IMR-90 (cell line): ENCODE results near the gene LONP1. TPM values are rescaled to one million over a fixed set of nuclear protein-coding genes. Genes with fewer than 3 reads are reported as not detected.
A peak's percentile ranks its signal among the peaks of the same experiment; 100 is the strongest.

Source experiments
- ATAC-seq: fragments of 200-7000 bp; cut with Tn5 transposase; 2 replicates; pipeline ENCODE4 v1.9.1; 2020; ENCODE audit warnings: low read depth, mild to moderate bottlenecking, moderate library complexity
- BruUV-seq: library from RNA; stranded (reverse); fragments of 400-500 nt; replicated peaks from 2 replicates; lab custom pipeline; 2021; lab: Mats Ljungman, UMichigan
- CTCF ChIA-PET: fragments of 300-600 bp; formaldehyde crosslinking; extraction: SDS; loops from one replicate; lab custom pipeline; 2021; ENCODE audit warnings: antibody characterized with exemption; lab: Yijun Ruan, JAX
- POLR2A ChIA-PET: fragments of 300-600 bp; sonication (Branson Sonifier 250); formaldehyde crosslinking; loops from one replicate; lab custom pipeline; 2022; ENCODE audit warnings: antibody characterized with exemption; ENCODE audit not compliant: unreplicated experiment; lab: Charles Lee
- DNase-seq: peaks from one replicate; pipeline ENCODE4 v3.0.0; 2013
- H2AFZ ChIP-seq: replicated peaks from 2 replicates; pipeline ENCODE3; 2013; ENCODE audit warnings: low read length, mild to moderate bottlenecking; ENCODE audit not compliant: poor library complexity
- H2AK5ac ChIP-seq: 2 replicates; pipeline ENCODE4 v1.6.1; 2013; ENCODE audit warnings: low read depth, low read length, inconsistent platforms
- H2AK9ac ChIP-seq: replicated peaks from 2 replicates; pipeline ENCODE3; 2013; ENCODE audit warnings: mild to moderate bottlenecking, low read depth, low read length, moderate library complexity; ENCODE audit not compliant: poor library complexity
- H2BK120ac ChIP-seq: 2 replicates; pipeline ENCODE4 v1.6.1; 2013; ENCODE audit warnings: low read depth, low read length, inconsistent platforms
- H2BK15ac ChIP-seq: 3 replicates; pipeline ENCODE4 v1.6.1; 2013; ENCODE audit warnings: low read depth, low read length, inconsistent platforms
- H2BK20ac ChIP-seq: 2 replicates; pipeline ENCODE4 v1.6.1; 2013; ENCODE audit warnings: low read depth, mild to moderate bottlenecking, inconsistent platforms, low read length, moderate library complexity
- H2BK5ac ChIP-seq: 2 replicates; pipeline ENCODE4 v1.6.1; 2013; ENCODE audit warnings: mild to moderate bottlenecking, low read depth, low read length, inconsistent platforms; ENCODE audit not compliant: poor library complexity, severe bottlenecking
- H3K14ac ChIP-seq: replicated peaks from 2 replicates; pipeline ENCODE4 v1.6.1; 2013; ENCODE audit warnings: low read depth, low read length, inconsistent platforms
- H3K18ac ChIP-seq: 2 replicates; pipeline ENCODE4 v1.6.1; 2013; ENCODE audit warnings: low read depth, low read length, control low read depth
- H3K23ac ChIP-seq: 2 replicates; pipeline ENCODE4 v1.6.1; 2013; ENCODE audit warnings: low read depth, low read length, inconsistent platforms
- H3K27ac ChIP-seq: 2 replicates; pipeline ENCODE4 v1.5.1; 2013; ENCODE audit warnings: mild to moderate bottlenecking, control low read depth, low read length; ENCODE audit not compliant: insufficient read depth
- H3K27me3 ChIP-seq: 2 replicates; pipeline ENCODE4 v1.6.1; 2013; ENCODE audit warnings: low read length; ENCODE audit not compliant: control insufficient read depth, insufficient read depth
- H3K36me3 ChIP-seq: 2 replicates; pipeline ENCODE4 v1.6.1; 2013; ENCODE audit warnings: low read length, mixed read lengths; ENCODE audit not compliant: control insufficient read depth, insufficient read depth
- H3K4ac ChIP-seq: 2 replicates; pipeline ENCODE4 v1.6.1; 2013; ENCODE audit warnings: low read depth, low read length, inconsistent platforms
- H3K4me1 ChIP-seq: 2 replicates; pipeline ENCODE4 v1.6.1; 2013; ENCODE audit warnings: low read length, mixed read lengths; ENCODE audit not compliant: control insufficient read depth, insufficient read depth
- H3K4me2 ChIP-seq: 2 replicates; pipeline ENCODE4 v1.6.1; 2013; ENCODE audit warnings: low read depth, mild to moderate bottlenecking, control low read depth, low read length, moderate library complexity
- H3K4me3 ChIP-seq: 2 replicates; pipeline ENCODE4 v1.5.1; 2013; ENCODE audit warnings: low read depth, mild to moderate bottlenecking, control low read depth, low read length, moderate library complexity; ENCODE audit not compliant: insufficient read depth
- H3K56ac ChIP-seq: 2 replicates; pipeline ENCODE4 v1.6.1; 2013; ENCODE audit warnings: low read length, inconsistent platforms; ENCODE audit not compliant: insufficient read depth; ENCODE audit errors: extremely low read depth
- H3K79me1 ChIP-seq, 2 experiments: 2 replicates each; pipeline ENCODE4 v1.6.1; 2013; ENCODE audit warnings: low read length in 2 of 2, inconsistent platforms in 1 of 2, low read depth in 1 of 2
- H3K9ac ChIP-seq: 2 replicates; pipeline ENCODE4 v1.6.1; 2013; ENCODE audit warnings: low read depth, low read length, control low read depth
- H3K9me1 ChIP-seq: 2 replicates; pipeline ENCODE4 v1.6.1; 2013; ENCODE audit warnings: low read length, inconsistent platforms; ENCODE audit not compliant: insufficient read depth
- H3K9me3 ChIP-seq: 2 replicates; pipeline ENCODE4 v1.6.1; 2013; ENCODE audit warnings: low read length; ENCODE audit not compliant: control insufficient read depth, insufficient read depth
- H4K20me1 ChIP-seq: 2 replicates; pipeline ENCODE4 v1.6.1; 2013; ENCODE audit warnings: low read length, inconsistent platforms; ENCODE audit not compliant: insufficient read depth
- H4K5ac ChIP-seq: 2 replicates; pipeline ENCODE4 v1.6.1; 2013; ENCODE audit warnings: mild to moderate bottlenecking, low read depth, low read length, control low read depth
- H4K8ac ChIP-seq, 2 experiments: 2 replicates each; pipeline ENCODE4 v1.6.1; 2013; ENCODE audit warnings: low read depth in 2 of 2, low read length in 2 of 2, control low read depth in 1 of 2, inconsistent platforms in 1 of 2
- H4K91ac ChIP-seq: 2 replicates; pipeline ENCODE4 v1.6.1; 2013; ENCODE audit warnings: low read depth, low read length, inconsistent platforms; ENCODE audit not compliant: insufficient read depth
- FOS ChIP-seq: fragments of 150-350 bp; IDR thresholded peaks from 2 replicates; pipeline ENCODE4 v1.6.1; 2016; ENCODE audit warnings: low read depth, low read length
- WGBS, 2 experiments: methylation state at CpG; one replicate each; pipeline versions ENCODE4 v1.1.5 to v1.1.7; 2013; ENCODE audit warnings: missing lambda C conversion rate in 2 of 2; ENCODE audit not compliant: insufficient read length in 1 of 2; ENCODE audit errors: extremely low coverage in 2 of 2; 5-methylcytosine and 5-hydroxymethylcytosine counted together
- dilution Hi-C: fragments of 300-500 bp; cut with HindIII; formaldehyde crosslinking; loops from one replicate; pipeline ENCODE4 v1.14.3; 2018; ENCODE audit warnings: low sequenced_read_pairs; ENCODE audit not compliant: unreplicated experiment
- in situ Hi-C: fragments of 300-500 bp; cut with MboI; formaldehyde crosslinking; loops from 3 replicates; pipeline ENCODE4 v1.14.3; 2019; ENCODE audit warnings: low sequenced_read_pairs, inconsistent platforms, mixed read lengths
- intact Hi-C: fragments of 100-400 bp; cut with micrococcal nuclease; formaldehyde crosslinking; loops from 2 replicates; pipeline ENCODE4 v1.10.0; 2022
- polyA plus RNA-seq, 3 experiments: library from polyadenylated mRNA; depleted of rRNA; stranded (reverse); fragments of >200 nt; gene quantifications; 2 replicates each; pipeline ENCODE4 v1.2.3, GENCODE V29; 2012; ENCODE audit warnings: low replicate concordance in 1 of 3
- total RNA-seq: library from RNA; depleted of rRNA; stranded (reverse); fragments of >200 nt; gene quantifications from 2 replicates; pipeline ENCODE4 v1.2.3, GENCODE V29; 2012

The LONP1 gene
- total and polyA plus RNA-seq, 2 of the 4 experiments (the other 2 are of a cell fraction): 64.2 to 93.2 TPM

GRCh38 chr19:5676772-5677105, 43.2 kb downstream of the LONP1 start:
- TF ChIP-seq FOS: no peak
- in situ Hi-C loops: no loop called here
- no peak overlapping the region for H3K4me3 ChIP-seq

More at GRCh38 chr19:5676772-5677105, 43.2 kb downstream of the LONP1 start:
- no peak overlapping the region for H3K23ac ChIP-seq
- ChIA-PET CTCF (no interaction called here), POLR2A (no interaction called here)
- H2BK15ac ChIP-seq: no peak overlapping the region
- H3K9me3 ChIP-seq: no peaks in the 10 kb centered on the region
- ATAC-seq (no peak), DNase-seq (no peak)
- no peak overlapping the region for H4K8ac ChIP-seq
- no TSS peak for BruUV-seq
- no peak overlapping the region for H4K91ac ChIP-seq
- dilution Hi-C loops (no loop called here), intact Hi-C loops (no loop called here)
- H2BK5ac ChIP-seq: no peak overlapping the region
- H3K27me3 ChIP-seq: no peaks in the 10 kb centered on the region
- no peaks in the 10 kb centered on the region; the same call in 1 of the 2 replicates for H4K20me1 ChIP-seq
- no peak overlapping the region for H4K5ac ChIP-seq
- no peak overlapping the region for H3K27ac ChIP-seq
- H3K9ac ChIP-seq: no peak overlapping the region
- peaks cover 7% of the 10 kb centered on the region for H3K4me1 ChIP-seq
- no peak overlapping the region for H2BK120ac ChIP-seq
- no peak overlapping the region for H3K56ac ChIP-seq
- H3K79me1 ChIP-seq: peaks cover 15 to 19% of the 10 kb centered on the region in 2 experiments; a peak in 3 of 4 replicates
- H3K36me3 ChIP-seq: peaks cover 6% of the 10 kb centered on the region; the same call in 1 of the 2 replicates
- H2AFZ ChIP-seq: no peak overlapping the region
- no peak overlapping the region for H2AK5ac ChIP-seq
- peaks cover 7% of the 10 kb centered on the region; the same call in 1 of the 2 replicates for H3K9me1 ChIP-seq
- H3K18ac ChIP-seq: no peak overlapping the region
- H3K4me2 ChIP-seq: no peak overlapping the region
- H3K4ac ChIP-seq: no peak overlapping the region
- 89% methylated on average over 4 of the region's 13 CpGs; no CpG with 5 or more reads in 1 of the 2 experiments for WGBS, 2 experiments
- no peak overlapping the region for H2BK20ac ChIP-seq
- H2AK9ac ChIP-seq: peak overlapping the region; percentile 1
- H3K14ac ChIP-seq: no peak overlapping the region
